ENCODE data around the gene CLDN9. TPM values are rescaled to one million over a fixed set of nuclear protein-coding genes. Genes with fewer than 3 reads are reported as not detected.
A peak's percentile ranks its signal among the peaks of the same experiment; 100 is the strongest.

CLDN9 gene
- total and polyA plus RNA-seq, 9 of the 15 experiments (the other 6 are each of a cell fraction or from before 2014, with no cell fraction given) = 0.12 to 0.44 (median 0.22) TPM; not detected in 4

- TF ChIP-seq ZHX1 (conservative IDR thresholded peaks at IDR 0.05; ENCODE audit: low read length) (no peak), MTA2 (IDR thresholded peaks at IDR 0.05; ENCODE audit: low read depth) (peak; percentile 48; the same call in 1 of the 2 replicates), ZNF174 (CRISPR knock-in tag; IDR thresholded peaks at IDR 0.05) (no peak), MTA1 (IDR thresholded peaks at IDR 0.05; ENCODE audit: borderline replicate concordance) (peak; percentile 41; the same call in 1 of the 2 replicates), UBTF (IDR thresholded peaks at IDR 0.05; ENCODE audit: borderline replicate concordance in 1 of 2, low read depth in 2 of 2, low read length in 2 of 2) (no peak), ZBTB40 (IDR thresholded peaks at IDR 0.05) (0 out of 2 replicates have a peak, but pooled peaks have one; percentile 23), ZBTB40 (CRISPR knock-in tag; IDR thresholded peaks at IDR 0.05) (no peak), RCOR1 (IDR thresholded peaks at IDR 0.05; ENCODE audit: borderline replicate concordance in 1 of 2, low read depth in 2 of 2, low read length in 2 of 2) (no peak), TEAD4 (IDR thresholded peaks at IDR 0.05; ENCODE audit: low read length) (no peak), TEAD4 (CRISPR knock-in tag; IDR thresholded peaks at IDR 0.05; ENCODE audit: borderline replicate concordance) (no peak), NCOR1 (IDR thresholded peaks at IDR 0.05) (peak; percentile 18; the same call in 1 of the 2 replicates), FOXO4 (CRISPR knock-in tag; IDR thresholded peaks at IDR 0.05) (no peak)
Observed at GRCh38 chr16:2982402-2982801, 30.3 kb upstream of the CLDN9 start (continued).
